Measurements from ENCODE around the gene ALG9.

DNA sequence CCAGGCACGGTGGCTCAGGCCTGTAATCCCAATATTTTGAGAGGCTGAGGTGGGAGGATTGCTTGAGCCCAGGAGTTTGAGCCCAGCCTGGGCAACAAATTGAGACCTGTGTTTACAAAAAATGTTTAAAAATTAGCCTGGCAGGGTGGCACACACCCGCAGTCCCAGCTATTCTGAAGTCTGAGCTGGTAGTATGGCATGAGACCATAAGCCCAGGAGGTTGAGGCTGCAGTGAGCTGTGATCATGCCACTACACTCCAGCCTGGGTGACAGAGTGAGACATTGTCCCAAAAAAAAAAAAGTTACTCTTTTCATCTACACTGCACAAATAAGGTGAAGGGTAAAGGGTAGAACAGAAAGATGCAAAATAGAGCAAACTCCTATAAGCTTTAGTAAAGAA lies 82.9 kb downstream of the ALG9 start:
- TF ChIP-seq, protein P1, sequence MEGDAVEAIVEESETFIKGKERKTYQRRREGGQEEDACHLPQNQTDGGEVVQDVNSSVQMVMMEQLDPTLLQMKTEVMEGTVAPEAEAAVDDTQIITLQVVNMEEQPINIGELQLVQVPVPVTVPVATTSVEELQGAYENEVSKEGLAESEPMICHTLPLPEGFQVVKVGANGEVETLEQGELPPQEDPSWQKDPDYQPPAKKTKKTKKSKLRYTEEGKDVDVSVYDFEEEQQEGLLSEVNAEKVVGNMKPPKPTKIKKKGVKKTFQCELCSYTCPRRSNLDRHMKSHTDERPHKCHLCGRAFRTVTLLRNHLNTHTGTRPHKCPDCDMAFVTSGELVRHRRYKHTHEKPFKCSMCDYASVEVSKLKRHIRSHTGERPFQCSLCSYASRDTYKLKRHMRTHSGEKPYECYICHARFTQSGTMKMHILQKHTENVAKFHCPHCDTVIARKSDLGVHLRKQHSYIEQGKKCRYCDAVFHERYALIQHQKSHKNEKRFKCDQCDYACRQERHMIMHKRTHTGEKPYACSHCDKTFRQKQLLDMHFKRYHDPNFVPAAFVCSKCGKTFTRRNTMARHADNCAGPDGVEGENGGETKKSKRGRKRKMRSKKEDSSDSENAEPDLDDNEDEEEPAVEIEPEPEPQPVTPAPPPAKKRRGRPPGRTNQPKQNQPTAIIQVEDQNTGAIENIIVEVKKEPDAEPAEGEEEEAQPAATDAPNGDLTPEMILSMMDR (optimal IDR thresholded peaks at IDR 0.05 in 1 of 3, IDR thresholded peaks at IDR 0.05 in 1 of 3, conservative IDR thresholded peaks at IDR 0.05 in 1 of 3; ENCODE audit: extremely low read depth in 1 of 3, insufficient read depth in 2 of 3, low read length in 3 of 3) = no peak
- no peak for TF ChIP-seq EZH2 (IDR thresholded peaks at IDR 0.05; ENCODE audit: low read length)
